ENCODE results near the gene SLC6A3. TPM values are rescaled to one million over a fixed set of nuclear protein-coding genes. Genes with fewer than 3 reads are reported as not detected.
"Not testable (repeated sequence)": the region's sequence is repeated elsewhere in the genome, so short reads cannot be mapped to it uniquely, and the experiment has no call there.

Gene SLC6A3
- total RNA-seq, 2 donors from 2014 or later = 0.10 to 0.19 TPM

DNA sequence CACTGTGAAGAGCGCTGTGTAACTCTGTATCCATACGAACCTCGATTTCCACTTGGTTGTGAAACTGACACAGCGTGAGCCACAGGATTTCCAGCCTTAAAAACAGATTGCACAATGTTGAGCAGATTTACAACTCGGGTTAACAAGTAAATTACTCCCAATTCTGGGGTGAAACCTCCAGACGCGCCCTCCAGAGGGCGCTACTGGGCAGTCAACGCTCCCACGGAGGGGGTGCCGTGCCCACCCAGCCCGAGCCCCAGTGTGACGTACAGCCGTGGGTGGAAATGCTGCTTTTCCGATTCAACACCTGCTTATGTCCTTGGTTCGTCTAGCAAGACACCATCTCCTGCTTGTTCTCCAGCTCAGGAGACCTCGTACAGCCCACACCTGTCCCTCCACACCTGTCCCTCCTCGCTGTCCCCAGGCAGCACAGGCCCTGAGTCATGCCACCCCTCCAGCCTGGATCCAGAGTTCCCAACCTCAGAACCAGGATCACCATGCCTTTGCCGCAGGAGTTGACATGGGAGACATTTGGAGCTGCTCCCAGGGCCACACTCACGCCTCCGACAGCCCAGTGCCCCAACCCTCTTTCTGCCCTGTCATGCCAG lies 34.4 kb upstream of the SLC6A3 start:
- no peak for DNase-seq (ENCODE audit: low spot score)
- intact Hi-C loops (cut with DNase I) = loop anchor here in 1 of 2 donors (10.0 kb wide), 1 partner anchor 165 kb away; no protein-coding TSS in a partner anchor

DNA sequence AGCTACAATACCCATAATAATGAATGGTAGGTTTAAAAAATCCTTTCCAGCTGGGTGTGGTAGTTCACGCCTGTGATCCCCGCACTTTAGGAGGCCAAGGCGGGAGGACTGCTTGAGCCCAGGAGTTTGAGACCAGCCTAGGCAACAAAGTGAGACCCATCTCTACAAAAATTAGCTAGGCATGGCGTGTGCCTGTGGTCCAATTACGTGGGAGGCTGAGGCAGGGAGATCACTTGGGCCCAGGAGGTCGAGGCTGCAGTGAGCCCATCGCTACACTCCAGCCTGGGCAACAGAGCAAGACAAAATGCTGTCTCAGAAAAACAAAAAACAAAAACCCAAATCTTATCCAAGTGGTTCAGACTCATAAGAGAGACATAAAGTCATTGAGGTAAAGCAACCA lies 33.8 kb upstream of the SLC6A3 start:
- no peak for DNase-seq (ENCODE audit: low spot score)
- intact Hi-C loops (cut with DNase I) = no loop called here

DNA sequence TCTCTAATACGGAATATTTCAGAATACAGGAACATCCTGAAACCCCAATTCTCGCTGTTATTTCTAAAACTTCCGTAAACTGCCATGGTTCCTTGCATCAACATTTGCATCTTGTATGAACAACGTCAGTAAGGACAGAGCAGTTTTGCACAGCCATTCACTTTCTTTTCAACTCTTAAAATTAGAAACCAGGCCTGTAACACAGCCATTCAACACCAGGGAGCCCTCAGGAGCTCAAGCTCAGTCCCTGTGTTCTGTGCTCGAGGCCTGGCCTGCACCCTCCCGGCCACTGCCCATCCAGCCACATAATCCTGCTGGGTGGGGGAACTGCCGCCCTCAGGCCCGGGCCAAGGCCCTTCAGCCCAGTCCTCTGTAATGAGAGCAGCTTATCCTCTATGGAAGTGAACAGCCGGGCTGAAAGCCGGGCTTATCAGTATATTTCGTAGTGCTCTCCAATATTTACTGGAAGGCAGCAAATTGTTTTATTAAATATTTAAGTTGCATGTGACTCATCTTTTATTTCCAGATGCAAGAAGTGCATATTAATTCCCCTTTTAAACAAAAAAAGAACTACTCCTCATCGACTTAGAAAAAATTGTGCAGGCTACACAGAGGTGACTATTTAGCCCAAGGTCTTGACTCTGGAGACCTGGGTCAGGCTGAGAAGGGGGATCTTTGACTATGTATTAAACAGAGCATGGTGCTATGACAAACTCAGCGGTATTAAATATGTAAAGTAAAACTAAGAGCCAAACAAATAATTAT lies 33.2 kb upstream of the SLC6A3 start:
- DNase-seq (ENCODE audit: low spot score) = peak; percentile 71
- intact Hi-C loops (cut with DNase I) = no loop called here

DNA sequence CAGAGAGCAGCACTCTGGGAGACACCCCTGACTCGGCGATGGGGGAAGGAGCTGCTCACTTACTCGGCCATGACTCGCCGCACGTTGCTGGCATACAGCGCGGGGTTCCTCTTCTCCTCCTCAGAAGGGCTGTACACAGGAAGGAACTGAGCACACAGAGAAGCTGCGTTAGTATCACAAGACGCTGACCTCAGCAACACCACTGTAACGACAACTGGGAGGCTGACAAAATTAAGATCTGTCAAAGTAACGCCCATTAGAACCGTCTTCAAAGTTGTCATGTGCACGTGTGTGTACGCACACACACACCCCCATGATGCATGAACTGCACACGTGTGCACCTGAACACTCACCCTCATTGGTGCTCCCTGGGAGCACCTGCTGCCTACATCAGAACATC lies 32.1 kb upstream of the SLC6A3 start:
- intact Hi-C loops (cut with DNase I) = no loop called here
- DNase-seq (ENCODE audit: low spot score) = peak; percentile 94

DNA sequence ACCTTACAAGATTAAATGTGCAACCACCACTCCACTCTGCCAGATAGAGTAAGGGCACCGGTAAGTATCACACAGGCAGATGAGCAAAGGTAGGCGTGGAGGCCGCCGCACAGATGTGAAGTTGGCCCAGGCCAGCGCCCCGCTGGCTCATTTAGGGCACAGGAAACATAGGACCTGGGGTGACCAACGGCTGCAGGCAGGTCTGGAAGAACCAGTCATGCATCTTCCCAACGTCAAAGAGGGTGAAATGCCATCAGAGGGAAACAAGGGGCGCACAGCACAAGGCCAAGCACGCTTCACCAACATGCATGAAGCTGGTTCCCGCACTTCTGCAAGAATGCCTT lies 31.7 kb upstream of the SLC6A3 start:
- no peak for DNase-seq (ENCODE audit: low spot score)
- intact Hi-C loops (cut with DNase I) = no loop called here

DNA sequence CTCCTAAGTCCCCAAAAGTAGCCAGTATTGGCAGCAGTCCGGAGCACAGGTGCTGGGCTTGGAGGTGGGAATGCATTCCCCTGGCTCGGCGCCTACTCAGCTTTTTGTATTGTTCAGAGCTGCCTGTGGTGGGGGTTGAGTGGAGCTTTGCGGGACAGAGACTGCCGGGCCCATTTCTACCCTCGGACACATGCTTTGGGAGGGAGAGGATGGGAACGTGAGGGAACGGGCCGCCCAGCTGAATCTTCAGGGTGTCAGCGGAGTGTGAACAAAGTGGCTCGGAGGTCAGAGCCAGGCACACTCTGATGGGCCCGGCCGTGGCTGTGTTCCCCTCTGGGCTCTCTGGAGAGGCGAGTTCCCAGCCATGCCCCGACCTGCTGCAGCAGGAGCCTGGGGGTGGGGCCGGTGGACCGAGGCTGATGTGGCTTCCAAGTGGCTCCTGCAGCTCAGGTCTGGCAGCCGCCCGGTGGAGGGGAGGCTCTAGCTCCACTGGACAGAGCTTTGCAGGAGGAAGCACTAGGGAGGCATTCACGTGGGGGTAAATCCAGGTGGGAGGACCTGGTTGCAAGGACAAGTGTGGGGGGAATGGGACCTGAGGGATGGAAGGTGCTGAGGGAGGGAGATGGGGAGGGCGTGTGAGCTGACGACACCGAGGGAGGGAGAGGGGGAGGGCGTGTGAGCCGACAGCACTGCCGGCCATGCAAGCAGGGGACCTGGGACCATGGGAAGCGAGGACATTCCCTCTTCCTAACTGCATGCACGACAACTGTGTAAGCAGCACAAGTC lies 31.1 kb upstream of the SLC6A3 start:
- intact Hi-C loops (cut with DNase I) = no loop called here
- peak; percentile 75 for DNase-seq (ENCODE audit: low spot score)

DNA sequence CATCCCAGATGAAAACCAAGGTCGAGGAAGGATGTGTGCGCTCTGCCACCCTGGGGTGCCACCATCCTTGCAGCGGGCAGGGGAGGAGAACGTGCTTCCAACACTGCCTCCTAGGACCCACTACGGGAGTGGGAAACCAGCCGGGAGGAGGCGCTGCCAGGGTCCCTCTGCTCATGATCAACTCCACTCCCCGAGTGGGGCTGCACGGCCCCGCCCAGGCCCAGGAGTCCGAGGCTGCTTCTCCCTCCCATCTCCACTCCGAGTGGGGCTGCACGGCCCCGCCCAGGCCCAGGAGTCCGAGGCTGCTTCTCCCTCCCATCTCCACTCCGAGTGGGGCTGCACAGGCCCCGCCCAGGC lies 30.3 kb upstream of the SLC6A3 start:
- DNase-seq (ENCODE audit: low spot score); intact Hi-C loops (cut with DNase I): not testable (repeated sequence)

DNA sequence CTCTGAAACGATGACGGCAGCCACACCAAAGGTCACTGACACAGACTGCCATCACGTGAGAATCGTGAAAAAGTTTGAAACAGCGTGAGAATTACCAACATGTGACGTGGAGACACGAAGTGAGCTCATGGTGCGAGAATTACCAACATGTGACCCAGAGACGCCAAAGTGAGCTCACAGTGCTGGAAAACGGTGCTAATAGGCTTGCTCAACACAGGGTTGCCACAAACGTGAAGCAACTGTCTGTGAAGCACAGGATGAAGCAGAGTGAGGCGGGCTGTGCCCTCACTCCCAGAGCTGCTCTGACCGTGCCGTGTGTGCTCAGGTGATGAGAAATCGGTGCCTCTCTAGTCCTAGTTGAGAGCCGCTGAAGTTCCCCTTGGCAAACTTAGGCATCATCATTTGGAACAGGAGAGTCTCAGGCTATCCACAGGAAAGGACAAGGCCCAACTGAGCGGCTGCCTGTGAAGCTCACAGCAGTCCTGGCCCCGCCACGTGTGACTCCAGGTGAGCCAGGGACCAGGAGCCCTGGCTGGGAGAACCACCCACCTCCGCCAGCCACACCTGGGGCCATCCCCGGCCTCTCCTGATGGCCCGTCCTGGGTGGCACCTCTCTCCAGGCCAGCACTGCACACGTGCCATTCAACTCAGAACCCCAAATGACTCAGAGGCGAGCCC lies 29.8 kb upstream of the SLC6A3 start:
- no peak for DNase-seq (ENCODE audit: low spot score)
- intact Hi-C loops (cut with DNase I) = no loop called here

DNA sequence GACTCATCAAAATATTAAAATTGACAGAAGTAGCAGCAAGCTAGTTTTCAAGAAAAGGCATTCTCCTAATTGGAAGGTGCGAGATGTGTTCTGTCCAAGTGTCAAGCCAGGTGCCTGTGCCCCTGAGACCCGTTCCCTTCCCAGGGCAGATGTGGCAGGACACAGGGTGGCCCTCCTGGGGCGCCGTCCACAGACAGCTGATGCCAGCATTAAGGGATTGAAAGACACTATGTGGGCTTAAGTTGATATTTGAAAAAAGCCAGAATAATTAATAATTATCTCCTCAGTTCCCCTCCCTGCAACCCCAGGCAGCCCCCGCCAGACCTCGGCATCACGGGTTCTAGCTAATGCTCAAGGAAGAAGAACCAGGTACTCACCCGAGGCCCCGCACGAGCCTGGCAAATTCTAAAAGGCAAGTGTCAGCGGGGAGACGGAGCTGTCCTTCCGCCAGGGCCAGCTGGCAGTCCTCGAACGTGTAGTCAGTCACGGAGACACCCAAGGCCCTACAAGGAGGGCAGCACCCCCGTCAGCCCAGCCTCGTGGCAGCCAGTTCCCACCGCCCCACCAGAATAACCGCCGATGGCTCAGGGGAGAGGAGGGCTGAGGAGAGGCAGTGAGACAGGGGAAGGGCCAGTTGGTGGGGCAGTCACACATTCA lies 29.1 kb upstream of the SLC6A3 start:
- intact Hi-C loops (cut with DNase I) = no loop called here
- no peak for DNase-seq (ENCODE audit: low spot score)

DNA sequence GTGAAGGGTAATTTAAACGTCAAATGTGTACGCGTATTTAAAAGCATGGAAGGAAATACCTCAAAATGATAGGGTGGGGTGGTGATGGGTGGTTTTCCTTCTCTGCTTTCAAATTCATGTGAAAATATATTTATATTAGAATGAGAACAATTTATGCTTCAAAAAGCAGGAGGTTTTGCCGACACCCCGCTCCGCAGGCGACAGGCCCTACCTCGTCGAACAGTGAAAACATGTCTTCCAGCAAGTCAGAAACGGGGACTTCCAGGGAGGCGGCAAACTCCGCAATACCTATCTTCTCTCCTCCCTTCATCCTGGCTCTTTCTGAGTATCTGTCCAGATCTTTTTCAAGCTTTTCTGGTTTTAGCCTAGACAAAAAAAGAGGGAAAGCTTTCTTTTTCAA lies 28.5 kb upstream of the SLC6A3 start:
- intact Hi-C loops (cut with DNase I) = no loop called here
- DNase-seq (ENCODE audit: low spot score) = no peak

DNA sequence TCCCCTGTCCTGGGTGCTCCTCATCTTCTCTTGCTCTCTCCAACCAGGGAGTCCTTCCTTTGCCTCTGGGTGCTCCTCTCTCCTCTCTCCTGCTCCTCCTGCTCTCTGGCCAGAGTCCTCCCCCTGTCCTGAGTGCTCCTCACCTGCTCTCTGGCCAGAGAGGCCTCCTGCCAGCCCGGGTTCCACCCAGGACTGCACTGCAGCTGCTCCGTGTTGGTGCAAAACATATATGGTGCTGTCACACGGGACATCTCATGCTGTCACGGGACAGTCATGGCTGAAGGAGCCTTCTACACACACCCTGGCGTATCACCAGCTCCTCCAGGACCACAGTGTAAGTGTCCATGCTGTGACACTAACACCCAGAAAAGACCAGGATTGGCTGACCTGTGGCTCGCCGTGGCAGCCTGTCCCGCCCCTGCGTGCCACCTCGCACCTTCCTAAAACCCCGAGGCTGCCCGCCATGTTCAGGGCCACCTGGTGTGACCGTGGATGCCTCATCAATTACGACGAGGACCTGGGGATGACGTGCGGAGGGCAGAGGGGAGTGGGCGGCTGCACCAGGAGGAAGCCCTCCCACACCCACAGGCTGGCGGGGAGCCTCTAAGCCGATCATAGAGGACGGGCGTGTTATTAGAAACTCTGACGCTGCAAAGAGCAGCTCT lies 27.9 kb upstream of the SLC6A3 start:
- intact Hi-C loops (cut with DNase I) = no loop called here
- no peak for DNase-seq (ENCODE audit: low spot score)

DNA sequence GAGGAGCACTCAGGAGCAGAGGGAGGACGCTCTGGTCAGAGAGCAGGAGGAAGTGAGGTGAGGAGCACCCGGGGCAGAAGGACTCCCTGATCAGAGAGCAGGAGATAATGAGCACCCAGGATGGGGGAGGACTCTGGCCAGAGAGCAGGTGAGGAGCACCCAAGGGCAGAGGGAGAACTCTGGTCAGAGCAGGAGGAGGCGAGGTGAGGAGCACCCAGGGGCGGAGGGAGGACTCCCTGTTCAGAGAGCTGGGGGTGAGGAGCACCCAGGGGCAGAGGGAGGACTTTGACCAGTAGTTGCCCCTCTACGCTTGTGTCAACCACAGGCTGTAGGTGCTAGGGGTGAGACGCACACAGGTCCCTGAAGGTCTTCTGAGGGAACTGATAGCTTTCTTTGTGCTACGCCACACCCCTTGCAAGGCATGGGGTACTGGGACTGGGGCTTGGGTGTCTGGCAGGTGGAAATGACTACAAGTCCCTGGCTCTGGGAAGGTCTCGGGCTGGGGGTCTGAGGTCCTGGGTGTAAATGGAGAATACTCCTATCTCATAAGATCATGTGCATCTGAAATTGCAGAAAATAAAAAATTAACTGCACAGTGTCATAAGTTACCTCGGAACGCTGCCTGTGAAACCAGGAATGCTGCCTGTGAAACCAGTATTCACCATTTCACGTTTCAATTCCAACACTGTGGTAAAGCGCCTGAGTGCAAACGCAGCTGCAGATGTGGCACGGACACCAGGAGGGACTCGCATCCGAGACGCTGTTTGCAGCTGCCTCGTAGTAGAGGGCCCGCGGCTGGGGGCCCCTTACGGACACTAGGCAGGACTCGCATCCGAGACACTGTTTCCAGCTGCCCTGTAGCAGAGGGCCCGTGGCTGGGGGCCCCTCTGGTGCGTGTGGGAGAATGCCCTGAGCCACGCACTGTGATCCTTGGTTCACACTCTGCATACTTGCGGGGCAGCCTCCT lies 27.0 kb upstream of the SLC6A3 start:
- intact Hi-C loops (cut with DNase I) = no loop called here
- DNase-seq (ENCODE audit: low spot score) = no peak

DNA sequence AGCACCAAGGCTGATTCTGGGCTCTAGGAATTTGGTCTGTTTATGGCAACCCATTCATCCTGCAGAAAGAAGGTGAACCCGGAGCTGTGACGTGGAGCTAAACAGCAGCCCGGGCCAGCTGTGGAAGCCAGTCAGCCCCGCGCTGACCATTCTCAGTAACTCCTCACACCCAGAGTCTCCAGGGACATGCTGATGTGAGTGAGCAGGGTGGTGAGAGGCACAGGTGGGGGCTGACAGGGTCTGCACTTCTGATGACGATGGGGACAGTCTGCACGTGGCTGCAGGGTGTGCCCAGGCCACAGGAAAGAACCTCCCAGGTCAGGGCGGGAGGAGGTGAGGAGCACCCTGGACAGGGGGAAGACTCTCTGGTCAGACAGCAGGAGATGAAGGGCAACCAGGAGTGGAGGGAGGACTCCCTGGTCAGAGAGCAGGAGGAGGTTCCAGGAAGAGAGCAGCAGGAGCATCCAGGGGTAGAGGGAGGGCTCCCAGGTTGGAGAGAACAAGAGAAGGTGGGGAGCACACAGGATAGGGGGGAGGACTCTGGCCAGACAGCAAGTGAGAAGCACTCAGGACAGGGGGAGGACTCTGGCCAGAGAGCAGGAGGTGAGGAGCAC lies 26.1 kb upstream of the SLC6A3 start:
- no peak for DNase-seq (ENCODE audit: low spot score)
- intact Hi-C loops (cut with DNase I) = no loop called here

DNA sequence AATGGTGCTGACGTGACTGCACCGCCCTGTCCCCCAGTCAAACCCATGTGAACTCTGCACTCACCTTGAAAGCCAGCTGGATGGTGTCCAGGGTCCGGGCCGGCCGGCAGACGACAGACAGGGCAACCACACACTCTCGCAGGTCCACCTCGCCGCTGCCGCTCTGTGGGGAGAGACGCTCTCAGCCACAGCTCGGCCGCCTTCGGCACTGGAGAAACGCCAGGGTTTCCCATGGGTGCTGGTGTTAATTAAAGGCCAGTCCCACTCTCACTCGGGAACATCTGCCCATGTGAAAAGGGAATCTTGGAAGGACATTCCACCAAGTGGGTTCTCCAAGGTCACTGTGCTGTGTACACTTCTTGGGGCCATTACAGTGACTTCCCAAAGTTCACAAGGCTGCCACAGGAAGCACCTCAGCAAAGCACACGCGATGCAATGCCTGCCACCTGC lies 25.5 kb upstream of the SLC6A3 start:
- intact Hi-C loops (cut with DNase I) = no loop called here
- DNase-seq (ENCODE audit: low spot score) = peak; percentile 78

DNA sequence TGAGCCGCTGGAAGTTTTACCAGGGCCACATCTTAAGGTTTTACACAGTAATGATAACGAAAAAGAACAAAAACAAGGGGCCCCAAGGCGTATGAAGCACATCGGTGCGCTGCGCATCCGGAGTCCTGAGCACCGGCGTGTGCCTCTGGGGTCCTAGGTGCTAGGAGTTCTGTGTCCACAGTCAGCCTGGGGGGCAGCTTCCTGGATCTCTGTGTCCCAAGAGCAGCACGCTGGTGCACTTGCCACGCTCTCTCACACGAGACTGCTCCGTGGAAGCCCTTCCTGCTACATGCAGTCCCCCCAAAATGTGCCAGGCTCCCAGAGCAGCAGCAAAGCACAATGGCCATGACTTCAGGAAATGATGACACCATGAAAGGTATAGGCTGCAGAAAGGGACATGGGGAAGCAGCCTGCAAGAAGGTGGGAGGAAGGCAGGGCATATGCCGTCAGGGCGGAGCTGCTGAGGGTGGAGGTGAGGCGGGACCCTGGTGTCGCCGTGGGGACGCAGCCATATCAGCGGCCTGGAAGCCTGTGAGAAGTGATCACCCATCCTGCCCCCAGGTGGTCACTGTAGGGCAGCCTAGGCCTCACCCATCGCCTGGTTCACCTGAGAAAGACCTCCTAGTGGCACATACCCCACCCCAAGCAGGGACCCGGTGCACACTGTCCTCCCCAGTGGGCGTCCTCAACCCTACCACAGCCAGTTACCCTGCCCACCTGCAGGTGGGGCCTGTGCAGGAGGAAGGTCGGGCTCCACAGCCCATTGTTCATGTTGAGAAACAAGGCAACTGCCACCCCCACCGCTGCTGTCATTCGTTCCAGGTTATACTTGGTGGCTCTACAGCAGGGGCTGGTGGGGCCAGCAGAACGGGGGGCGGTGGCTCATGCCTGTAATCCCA lies 23.6 kb upstream of the SLC6A3 start:
- DNase-seq (ENCODE audit: low spot score) = peak; percentile 73
- intact Hi-C loops (cut with DNase I) = no loop called here

DNA sequence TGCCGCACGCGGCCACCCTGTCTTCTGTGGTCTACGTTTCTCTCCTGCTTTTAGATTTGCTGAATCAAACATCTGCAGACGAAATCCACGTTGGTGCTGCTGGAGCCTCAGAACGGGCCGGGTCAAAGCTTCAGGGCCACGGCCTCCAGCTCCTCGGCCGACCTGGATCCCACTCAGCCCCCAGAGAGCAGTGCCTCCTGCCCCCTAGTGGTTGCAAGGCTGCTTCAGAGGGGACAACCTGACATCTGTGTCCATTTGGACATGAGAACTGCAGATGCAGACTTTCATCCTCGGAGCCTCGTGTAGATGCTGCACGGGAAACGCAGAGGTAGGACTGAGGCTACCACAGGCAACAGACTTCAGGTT lies 23.0 kb upstream of the SLC6A3 start:
- intact Hi-C loops (cut with DNase I) = no loop called here
- DNase-seq (ENCODE audit: low spot score) = peak; percentile 66

Measured in posterior vena cava (tissue), 2 donors.